ENCODE measurements around the gene GSN.

The GSN gene

GRCh38 chr9:121372239-121373010 lies 104.5 kb downstream of the GSN start:
- no peak for DNase-seq (ENCODE audit: low read depth in 2 of 2)

GRCh38 chr9:121373011-121373729 lies 105.2 kb downstream of the GSN start:
- DNase-seq (ENCODE audit: low read depth in 2 of 2), result no peak

GRCh38 chr9:121376214-121376830 lies 108.4 kb downstream of the GSN start:
- DNase-seq (ENCODE audit: low read depth in 2 of 2), result no peak

GRCh38 chr9:121380846-121381245 lies 112.9 kb downstream of the GSN start:
- no peak for DNase-seq (ENCODE audit: low read depth in 2 of 2)
